Gastroesophageal sphincter (tissue), 4 donors: ENCODE results near the gene ATP6V0B. TPM values are rescaled to one million over a fixed set of nuclear protein-coding genes. Genes with fewer than 3 reads are reported as not detected.

Experiments
- ATAC-seq: fragments of 150-250 bp; one replicate; pipeline ENCODE4 v1.9.1; 2016; ENCODE audit warnings: mild to moderate bottlenecking, moderate library complexity
- H3K27ac ChIP-seq, 4 donors: fragments of 200-600 bp; sonication (generic) in 3 of 4; 1 replicate in 3 of 4; 2 replicates in 1 of 4; pipeline ENCODE4 v1.5.1; 2016 to 2019
- H3K27me3 ChIP-seq: fragments of 200-600 bp; sonication (generic); one replicate; pipeline ENCODE4 v1.5.1; 2019
- H3K36me3 ChIP-seq, 2 donors: fragments of 200-600 bp; sonication (generic); one replicate each; pipeline ENCODE4 v1.5.1; 2019; ENCODE audit warnings: control low read depth in 1 of 2
- H3K4me1 ChIP-seq, 3 donors: fragments of 200-600 bp; sonication (generic); 1 replicate in 2 of 3; 2 replicates in 1 of 3; pipeline ENCODE4 v1.5.1; 2016 to 2019; ENCODE audit warnings: control low read depth in 2 of 3
- H3K4me3 ChIP-seq, 2 donors: fragments of 200-600 bp; sonication (generic); one replicate each; pipeline ENCODE4 v1.5.1; 2019; ENCODE audit warnings: mild to moderate bottlenecking in 1 of 2, moderate library complexity in 1 of 2
- H3K9me3 ChIP-seq, 3 donors: fragments of 200-600 bp; sonication (generic); one replicate each; pipeline ENCODE4 v1.5.1; 2017 to 2019; ENCODE audit warnings: control low read depth in 2 of 3
- EP300 ChIP-seq: sonication (generic); formaldehyde crosslinking; IDR thresholded peaks from one replicate; pipeline ENCODE4 v1.6.1; 2017; ENCODE audit warnings: antibody characterized with exemption, mild to moderate bottlenecking
- POLR2A ChIP-seq, 2 donors: fragments of 450-650 bp; IDR thresholded peaks; one replicate each; pipeline ENCODE4 v1.6.1; 2017; ENCODE audit warnings: antibody characterized with exemption in 2 of 2, mild to moderate bottlenecking in 2 of 2, moderate library complexity in 1 of 2
- POLR2AphosphoS5 ChIP-seq: sonication (generic); formaldehyde crosslinking; IDR thresholded peaks from one replicate; pipeline ENCODE4 v1.6.1; 2017; ENCODE audit warnings: antibody characterized with exemption
- WGBS, 2 donors: methylation state at CpG; one replicate each; pipeline ENCODE4 v1.1.5; 2018; ENCODE audit warnings: low coverage in 1 of 2; 5-methylcytosine and 5-hydroxymethylcytosine counted together
- total RNA-seq, 4 donors: library from RNA; depleted of rRNA; stranded (reverse); fragments of >200 nt; gene quantifications; one replicate each; pipeline ENCODE4 v1.1.0, GENCODE V29; 2016
- TF ChIP-seq, protein P1 (sequence below), 4 experiments: fragments of 200-600 bp in 2 of 4; fragments of 450-650 bp in 2 of 4; sonication (generic) in 1 of 4; IDR thresholded peaks; one replicate each; pipeline ENCODE4 v1.5.1; 2017 to 2019; ENCODE audit warnings: antibody characterized with exemption in 4 of 4, mild to moderate bottlenecking in 2 of 4, moderate library complexity in 2 of 4

ATP6V0B gene
- total RNA-seq, 4 donors from 2014 or later = 67.9 to 107 (median 89.9) TPM

- H3K27me3 ChIP-seq = no peaks in the 10 kb centered on the region
- H3K36me3 ChIP-seq = peaks cover 0 to 56% of the 10 kb centered on the region in 2 donors
- H3K4me3 ChIP-seq = peak overlapping the region in 1 of 2 donors; percentile 87
- H3K9me3 ChIP-seq = no peaks in the 10 kb centered on the region
- no peak for ATAC-seq
- WGBS, 2 donors = 45 to 60% methylated on average over 3 to 7 of the region's 7 CpGs
- H3K4me1 ChIP-seq = peaks cover 0 to 30% (median 10%) of the 10 kb centered on the region in 3 donors
- H3K27ac ChIP-seq = peak overlapping the region in 1 of 4 donors; percentile 62
- TF ChIP-seq EP300 = no peak
- TF ChIP-seq, protein P1, sequence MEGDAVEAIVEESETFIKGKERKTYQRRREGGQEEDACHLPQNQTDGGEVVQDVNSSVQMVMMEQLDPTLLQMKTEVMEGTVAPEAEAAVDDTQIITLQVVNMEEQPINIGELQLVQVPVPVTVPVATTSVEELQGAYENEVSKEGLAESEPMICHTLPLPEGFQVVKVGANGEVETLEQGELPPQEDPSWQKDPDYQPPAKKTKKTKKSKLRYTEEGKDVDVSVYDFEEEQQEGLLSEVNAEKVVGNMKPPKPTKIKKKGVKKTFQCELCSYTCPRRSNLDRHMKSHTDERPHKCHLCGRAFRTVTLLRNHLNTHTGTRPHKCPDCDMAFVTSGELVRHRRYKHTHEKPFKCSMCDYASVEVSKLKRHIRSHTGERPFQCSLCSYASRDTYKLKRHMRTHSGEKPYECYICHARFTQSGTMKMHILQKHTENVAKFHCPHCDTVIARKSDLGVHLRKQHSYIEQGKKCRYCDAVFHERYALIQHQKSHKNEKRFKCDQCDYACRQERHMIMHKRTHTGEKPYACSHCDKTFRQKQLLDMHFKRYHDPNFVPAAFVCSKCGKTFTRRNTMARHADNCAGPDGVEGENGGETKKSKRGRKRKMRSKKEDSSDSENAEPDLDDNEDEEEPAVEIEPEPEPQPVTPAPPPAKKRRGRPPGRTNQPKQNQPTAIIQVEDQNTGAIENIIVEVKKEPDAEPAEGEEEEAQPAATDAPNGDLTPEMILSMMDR (IDR thresholded peaks at IDR 0.05) = peak in 1 of 4 experiments; percentile 43
- no peak for TF ChIP-seq POLR2A (IDR thresholded peaks at IDR 0.05)
Observed at GRCh38 chr1:43969416-43969745, 5.4 kb upstream of the ATP6V0B start.

- H3K4me1 ChIP-seq = peaks cover 0 to 31% (median 10%) of the 10 kb centered on the region in 3 donors
- no peaks in the 10 kb centered on the region for H3K9me3 ChIP-seq
- peak; percentile 97 for ATAC-seq
- TF ChIP-seq EP300 (no peak), POLR2AphosphoS5 (peak; percentile 11), POLR2A (IDR thresholded peaks at IDR 0.05) (no peak)
- TF ChIP-seq, protein P1 (IDR thresholded peaks at IDR 0.05) = peak in 2 of 4 experiments; percentile 20 to 59
- H3K36me3 ChIP-seq = peaks cover 0 to 51% of the 10 kb centered on the region in 2 donors
- H3K27me3 ChIP-seq = no peaks in the 10 kb centered on the region
- H3K27ac ChIP-seq = peak within 1 kb of the TSS in 3 of 4 donors; percentile 46 to 66 (median 62)
- 1 to 2% methylated on average over 10 to 11 of the region's 47 CpGs for WGBS, 2 donors
- peak within 1 kb of the TSS; percentile 58 to 87 for H3K4me3 ChIP-seq
Observed at GRCh38 chr1:43969746-43970466, 4.9 kb upstream of the ATP6V0B start, which contains the start of gene DPH2. Gene DPH2 (plus strand): TSS chr1:43970010. CDS start chr1:43970176, 166 bp downstream.

DNA sequence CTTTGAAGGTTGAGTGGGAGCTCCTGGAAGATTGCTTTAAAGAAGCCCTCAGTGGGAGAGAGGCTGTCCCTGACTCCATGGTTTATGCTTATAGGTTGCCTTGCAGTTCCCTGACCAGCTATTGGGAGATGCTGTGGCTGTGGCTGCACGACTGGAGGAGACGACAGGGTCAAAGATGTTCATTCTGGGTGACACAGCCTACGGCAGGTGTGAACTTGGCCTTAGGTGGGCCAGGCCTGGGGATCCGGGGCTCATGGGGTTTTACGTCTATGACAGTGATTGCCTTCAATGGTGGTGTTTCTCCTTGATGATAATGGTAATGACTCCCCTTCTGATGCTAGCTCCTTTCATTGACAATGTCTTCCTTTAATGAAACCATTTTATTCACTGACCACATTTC lies 4.3 kb upstream of the ATP6V0B start:
- peaks cover 0 to 32% (median 10%) of the 10 kb centered on the region in 3 donors for H3K4me1 ChIP-seq
- H3K27me3 ChIP-seq = no peaks in the 10 kb centered on the region
- peaks cover 0 to 45% of the 10 kb centered on the region in 2 donors for H3K36me3 ChIP-seq
- TF ChIP-seq POLR2A (IDR thresholded peaks at IDR 0.05) (no peak), POLR2AphosphoS5 (no peak), EP300 (no peak)
- TF ChIP-seq, protein P1 (IDR thresholded peaks at IDR 0.05) = no peak
- 40% methylated on average over 5 of the region's 5 CpGs; no CpG with 5 or more reads in 1 of the 2 donors for WGBS, 2 donors
- no peak for ATAC-seq
- no peaks in the 10 kb centered on the region for H3K9me3 ChIP-seq
- peak overlapping the region; percentile 58 to 87 for H3K4me3 ChIP-seq
- peak overlapping the region in 1 of 4 donors; percentile 66 for H3K27ac ChIP-seq

- no peak for TF ChIP-seq POLR2AphosphoS5
- no peak for TF ChIP-seq POLR2A (IDR thresholded peaks at IDR 0.05)
- H3K27me3 ChIP-seq = no peaks in the 10 kb centered on the region
- H3K9me3 ChIP-seq = no peaks in the 10 kb centered on the region
- peaks cover 0 to 36% (median 14%) of the 10 kb centered on the region in 3 donors for H3K4me1 ChIP-seq
- WGBS, 2 donors = 83% methylated on average over 2 of the region's 9 CpGs; no CpG with 5 or more reads in 1 of the 2 donors
- no peak overlapping the region for H3K27ac ChIP-seq
- peaks cover 0 to 41% of the 10 kb centered on the region in 2 donors for H3K36me3 ChIP-seq
- ATAC-seq = no peak
- peak overlapping the region in 1 of 2 donors; percentile 87 for H3K4me3 ChIP-seq
Observed at GRCh38 chr1:43970911-43971310, 3.8 kb upstream of the ATP6V0B start.

DNA sequence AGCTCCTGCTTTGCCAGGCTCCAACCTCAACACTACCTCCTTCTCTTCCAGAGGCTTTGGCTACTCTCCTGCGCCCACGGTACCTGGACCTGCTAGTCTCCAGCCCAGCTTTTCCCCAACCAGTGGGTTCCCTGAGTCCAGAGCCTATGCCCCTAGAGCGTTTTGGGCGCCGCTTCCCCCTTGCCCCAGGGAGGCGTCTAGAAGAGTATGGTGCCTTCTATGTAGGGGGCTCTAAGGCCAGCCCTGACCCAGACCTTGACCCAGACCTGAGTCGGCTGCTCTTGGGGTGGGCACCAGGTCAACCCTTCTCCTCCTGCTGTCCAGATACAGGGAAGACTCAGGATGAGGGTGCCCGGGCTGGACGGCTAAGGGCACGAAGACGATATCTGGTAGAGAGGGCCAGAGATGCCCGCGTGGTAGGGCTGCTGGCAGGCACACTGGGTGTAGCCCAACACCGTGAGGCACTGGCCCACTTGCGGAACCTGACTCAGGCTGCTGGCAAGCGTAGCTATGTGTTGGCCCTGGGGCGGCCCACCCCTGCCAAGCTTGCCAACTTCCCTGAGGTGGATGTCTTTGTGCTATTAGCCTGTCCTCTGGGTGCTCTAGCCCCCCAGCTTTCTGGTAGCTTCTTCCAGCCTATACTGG lies 3.3 kb upstream of the ATP6V0B start:
- 88 to 100% methylated on average over 2 to 5 of the region's 17 CpGs for WGBS, 2 donors
- Histone ChIP-seq H3K36me3 (peaks cover 0 to 40% of the 10 kb centered on the region in 2 donors), H3K27ac (no peak overlapping the region), H3K9me3 (no peaks in the 10 kb centered on the region), H3K27me3 (no peaks in the 10 kb centered on the region), H3K4me3 (no peak overlapping the region), H3K4me1 (peaks cover 0 to 42% (median 20%) of the 10 kb centered on the region in 3 donors)
- no peak for ATAC-seq
- TF ChIP-seq POLR2AphosphoS5 (no peak), POLR2A (IDR thresholded peaks at IDR 0.05) (no peak), EP300 (no peak)
- TF ChIP-seq, protein P1 (IDR thresholded peaks at IDR 0.05) = no peak
